HepG2 (cell line): ENCODE measurements around the gene U2AF1L4. TPM values are rescaled to one million over a fixed set of nuclear protein-coding genes. Genes with fewer than 3 reads are reported as not detected.

ENCODE experiments used
- FOXA1 ChIP-seq, 2 experiments: fragments of 450-650 bp in 1 of 2; sonication (generic) in 1 of 2; formaldehyde crosslinking in 1 of 2; IDR thresholded peaks; 2 replicates each; pipeline versions ENCODE4 v1.4.0 to v1.6.1; 2016 to 2020; ENCODE audit warnings: missing genetic modification reagents in 1 of 2
- GPBP1L1 ChIP-seq: sonication (generic); formaldehyde crosslinking; IDR thresholded peaks from 2 replicates; pipeline ENCODE4 v1.5.0; 2020; ENCODE audit warnings: mild to moderate bottlenecking, missing genetic modification reagents
- HNF4G ChIP-seq, 2 experiments: sonication (generic) in 1 of 2; formaldehyde crosslinking in 1 of 2; IDR thresholded peaks; 2 replicates each; pipeline versions ENCODE4 v1.4.0 to v1.6.1; 2011 to 2020; ENCODE audit warnings: borderline replicate concordance in 2 of 2, low read depth in 2 of 2, mild to moderate bottlenecking in 2 of 2, low read length in 1 of 2, missing genetic modification reagents in 1 of 2, moderate library complexity in 1 of 2
- MBD4 ChIP-seq: IDR thresholded peaks from 2 replicates; pipeline ENCODE4 v1.6.1; 2012; ENCODE audit warnings: low read length, inconsistent platforms, borderline replicate concordance
- NR2F2 ChIP-seq: IDR thresholded peaks from 2 replicates; pipeline ENCODE4 v1.6.1; 2012; ENCODE audit warnings: low read depth, inconsistent platforms, borderline replicate concordance
- PRDM4 ChIP-seq: sonication (generic); formaldehyde crosslinking; IDR thresholded peaks from 2 replicates; pipeline ENCODE4 v1.9.0; 2021; ENCODE audit warnings: missing genetic modification reagents, borderline replicate concordance
- TGIF2 ChIP-seq: IDR thresholded peaks from 2 replicates; pipeline ENCODE4 v1.6.1; 2016; ENCODE audit warnings: control low read depth, missing compliant biosample characterization
- TSC22D2 ChIP-seq: sonication (generic); formaldehyde crosslinking; IDR thresholded peaks from 2 replicates; pipeline ENCODE4 v1.5.1; 2020; ENCODE audit warnings: missing genetic modification reagents, mild to moderate bottlenecking, borderline replicate concordance
- U2AF2 ChIP-seq: fragments of 200-400 bp; formaldehyde crosslinking; IDR thresholded peaks from 2 replicates; pipeline ENCODE4 v1.6.1; 2017; ENCODE audit warnings: low read depth, mild to moderate bottlenecking, low read length
- ZNF17 ChIP-seq: sonication (generic); formaldehyde crosslinking; IDR thresholded peaks from 2 replicates; pipeline ENCODE4 v1.5.0; 2020; ENCODE audit warnings: mild to moderate bottlenecking, missing genetic modification reagents
- ZNF33A ChIP-seq: sonication (generic); formaldehyde crosslinking; IDR thresholded peaks from 2 replicates; pipeline ENCODE4 v1.5.1; 2020; ENCODE audit warnings: missing genetic modification reagents, mild to moderate bottlenecking, moderate library complexity, borderline replicate concordance
- ZNF354B ChIP-seq: sonication (generic); formaldehyde crosslinking; IDR thresholded peaks from 2 replicates; pipeline ENCODE4 v1.8.0; 2022; ENCODE audit warnings: mild to moderate bottlenecking, missing genetic modification reagents
- polyA plus RNA-seq, 8 experiments: library from polyadenylated mRNA; depleted of rRNA in 3 of 8; stranded (reverse) in 7 of 8; unstranded in 1 of 8; fragments of >200 nt; fragmentation: Illumina TruSeq in 4 of 8; extraction: Trizol in 4 of 8; gene quantifications; 2 replicates each; pipeline versions ENCODE4 v1.2.1 to v1.2.3, GENCODE V29; 2011 to 2016; ENCODE audit warnings: low read depth in 4 of 8, missing spikeins in 1 of 8, mixed read lengths in 1 of 8; ENCODE audit not compliant: insufficient read depth in 1 of 8
- total RNA-seq, 5 experiments: library from RNA; depleted of rRNA; stranded (reverse); fragments of >200 nt; fragmentation: Illumina TruSeq; extraction: Trizol; gene quantifications; 2 replicates each; pipeline ENCODE4 v1.2.3, GENCODE V29; 2016; ENCODE audit warnings: low read depth in 1 of 5
- TF ChIP-seq, protein P1 (sequence below): sonication (generic); formaldehyde crosslinking; IDR thresholded peaks from 2 replicates; pipeline ENCODE4 v1.4.0; 2020; ENCODE audit warnings: mild to moderate bottlenecking, low read depth, missing genetic modification reagents
- TF ChIP-seq, protein P2 (sequence below): IDR thresholded peaks from 2 replicates; pipeline ENCODE4 v1.6.1; 2016; ENCODE audit warnings: missing compliant biosample characterization, missing genetic modification reagents, borderline replicate concordance
- TF ChIP-seq, protein P3 (sequence below): sonication (generic); formaldehyde crosslinking; IDR thresholded peaks from 2 replicates; pipeline ENCODE4 v1.4.0; 2020; ENCODE audit warnings: missing genetic modification reagents
- TF ChIP-seq, protein P4 (sequence below): sonication (generic); formaldehyde crosslinking; IDR thresholded peaks from 2 replicates; pipeline ENCODE4 v1.5.0; 2020; ENCODE audit warnings: missing genetic modification reagents, mild to moderate bottlenecking, borderline replicate concordance

Gene U2AF1L4
- total and polyA plus RNA-seq, 2 of the 13 experiments (the other 11 are each of a cell fraction or from before 2014, with no cell fraction given), result 7.9 to 15.4 TPM

DNA sequence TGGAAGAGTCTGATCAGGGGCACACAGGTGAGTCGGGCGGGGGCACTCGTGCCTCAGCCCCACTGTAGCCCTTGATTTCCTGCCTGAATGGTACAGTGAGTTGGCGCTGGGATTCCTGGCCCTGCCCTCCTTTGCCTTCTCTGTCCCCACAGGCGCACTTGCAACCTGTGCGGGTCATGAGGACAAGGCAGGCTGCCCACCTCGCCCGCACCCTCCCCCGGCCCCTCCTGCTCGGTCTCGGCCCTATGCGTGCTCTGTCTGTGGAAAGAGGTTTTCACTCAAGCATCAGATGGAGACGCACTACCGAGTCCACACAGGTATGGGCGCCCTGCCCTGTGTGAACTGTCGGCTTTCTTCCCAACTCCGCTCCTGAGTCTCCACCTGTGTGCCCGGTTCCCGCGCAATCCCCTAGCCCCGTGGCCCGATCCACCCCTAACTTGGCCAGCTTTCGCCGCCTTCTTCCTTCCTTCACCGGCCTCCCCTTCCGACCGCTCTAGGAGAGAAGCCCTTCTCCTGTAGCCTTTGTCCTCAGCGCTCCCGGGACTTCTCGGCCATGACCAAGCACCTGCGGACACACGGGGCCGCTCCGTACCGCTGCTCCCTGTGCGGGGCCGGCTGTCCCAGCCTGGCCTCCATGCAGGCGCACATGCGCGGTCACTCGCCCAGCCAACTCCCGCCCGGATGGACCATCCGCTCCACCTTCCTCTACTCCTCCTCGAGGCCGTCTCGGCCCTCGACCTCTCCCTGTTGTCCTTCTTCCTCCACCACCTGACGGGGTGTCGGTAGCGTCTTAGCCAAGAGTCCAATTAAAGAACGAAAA, 29.0 kb downstream of the U2AF1L4 start (continued):
- TF ChIP-seq TSC22D2 (no peak), PRDM4 (CRISPR knock-in tag) (no peak), ZNF33A (CRISPR knock-in tag) (no peak; the same call in 1 of the 2 replicates), FOXA1 (IDR thresholded peaks at IDR 0.05) (no peak), FOXA1 (CRISPR knock-in tag; IDR thresholded peaks at IDR 0.05) (no peak), NR2F2 (no peak; the same call in 1 of the 2 replicates), MBD4 (no peak), GPBP1L1 (CRISPR knock-in tag) (no peak), TGIF2 (CRISPR knock-in tag) (no peak), U2AF2 (no peak), ZNF17 (CRISPR knock-in tag) (0 out of 2 replicates have a peak, but pooled peaks have one; percentile 18), ZNF354B (CRISPR knock-in tag) (no peak), HNF4G (IDR thresholded peaks at IDR 0.05; ENCODE audit: borderline replicate concordance, low read depth, low read length) (no peak), HNF4G (CRISPR knock-in tag; IDR thresholded peaks at IDR 0.05; ENCODE audit: borderline replicate concordance, low read depth) (0 out of 2 replicates have a peak, but pooled peaks have one; percentile 54)
- TF ChIP-seq, protein P1, sequence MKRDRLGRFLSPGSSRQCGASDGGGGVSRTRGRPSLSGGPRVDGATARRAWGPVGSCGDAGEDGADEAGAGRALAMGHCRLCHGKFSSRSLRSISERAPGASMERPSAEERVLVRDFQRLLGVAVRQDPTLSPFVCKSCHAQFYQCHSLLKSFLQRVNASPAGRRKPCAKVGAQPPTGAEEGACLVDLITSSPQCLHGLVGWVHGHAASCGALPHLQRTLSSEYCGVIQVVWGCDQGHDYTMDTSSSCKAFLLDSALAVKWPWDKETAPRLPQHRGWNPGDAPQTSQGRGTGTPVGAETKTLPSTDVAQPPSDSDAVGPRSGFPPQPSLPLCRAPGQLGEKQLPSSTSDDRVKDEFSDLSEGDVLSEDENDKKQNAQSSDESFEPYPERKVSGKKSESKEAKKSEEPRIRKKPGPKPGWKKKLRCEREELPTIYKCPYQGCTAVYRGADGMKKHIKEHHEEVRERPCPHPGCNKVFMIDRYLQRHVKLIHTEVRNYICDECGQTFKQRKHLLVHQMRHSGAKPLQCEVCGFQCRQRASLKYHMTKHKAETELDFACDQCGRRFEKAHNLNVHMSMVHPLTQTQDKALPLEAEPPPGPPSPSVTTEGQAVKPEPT (CRISPR knock-in tag), result 0 out of 2 replicates have a peak, but pooled peaks have one; percentile 15
- TF ChIP-seq, protein P2, sequence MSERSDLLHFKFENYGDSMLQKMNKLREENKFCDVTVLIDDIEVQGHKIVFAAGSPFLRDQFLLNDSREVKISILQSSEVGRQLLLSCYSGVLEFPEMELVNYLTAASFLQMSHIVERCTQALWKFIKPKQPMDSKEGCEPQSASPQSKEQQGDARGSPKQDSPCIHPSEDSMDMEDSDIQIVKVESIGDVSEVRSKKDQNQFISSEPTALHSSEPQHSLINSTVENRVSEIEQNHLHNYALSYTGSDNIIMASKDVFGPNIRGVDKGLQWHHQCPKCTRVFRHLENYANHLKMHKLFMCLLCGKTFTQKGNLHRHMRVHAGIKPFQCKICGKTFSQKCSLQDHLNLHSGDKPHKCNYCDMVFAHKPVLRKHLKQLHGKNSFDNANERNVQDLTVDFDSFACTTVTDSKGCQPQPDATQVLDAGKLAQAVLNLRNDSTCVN (CRISPR knock-in tag), result 0 out of 2 replicates have a peak, but pooled peaks have one; percentile 11
- TF ChIP-seq, protein P3, sequence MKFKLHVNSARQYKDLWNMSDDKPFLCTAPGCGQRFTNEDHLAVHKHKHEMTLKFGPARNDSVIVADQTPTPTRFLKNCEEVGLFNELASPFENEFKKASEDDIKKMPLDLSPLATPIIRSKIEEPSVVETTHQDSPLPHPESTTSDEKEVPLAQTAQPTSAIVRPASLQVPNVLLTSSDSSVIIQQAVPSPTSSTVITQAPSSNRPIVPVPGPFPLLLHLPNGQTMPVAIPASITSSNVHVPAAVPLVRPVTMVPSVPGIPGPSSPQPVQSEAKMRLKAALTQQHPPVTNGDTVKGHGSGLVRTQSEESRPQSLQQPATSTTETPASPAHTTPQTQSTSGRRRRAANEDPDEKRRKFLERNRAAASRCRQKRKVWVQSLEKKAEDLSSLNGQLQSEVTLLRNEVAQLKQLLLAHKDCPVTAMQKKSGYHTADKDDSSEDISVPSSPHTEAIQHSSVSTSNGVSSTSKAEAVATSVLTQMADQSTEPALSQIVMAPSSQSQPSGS (CRISPR knock-in tag), result no peak
- TF ChIP-seq, protein P4, sequence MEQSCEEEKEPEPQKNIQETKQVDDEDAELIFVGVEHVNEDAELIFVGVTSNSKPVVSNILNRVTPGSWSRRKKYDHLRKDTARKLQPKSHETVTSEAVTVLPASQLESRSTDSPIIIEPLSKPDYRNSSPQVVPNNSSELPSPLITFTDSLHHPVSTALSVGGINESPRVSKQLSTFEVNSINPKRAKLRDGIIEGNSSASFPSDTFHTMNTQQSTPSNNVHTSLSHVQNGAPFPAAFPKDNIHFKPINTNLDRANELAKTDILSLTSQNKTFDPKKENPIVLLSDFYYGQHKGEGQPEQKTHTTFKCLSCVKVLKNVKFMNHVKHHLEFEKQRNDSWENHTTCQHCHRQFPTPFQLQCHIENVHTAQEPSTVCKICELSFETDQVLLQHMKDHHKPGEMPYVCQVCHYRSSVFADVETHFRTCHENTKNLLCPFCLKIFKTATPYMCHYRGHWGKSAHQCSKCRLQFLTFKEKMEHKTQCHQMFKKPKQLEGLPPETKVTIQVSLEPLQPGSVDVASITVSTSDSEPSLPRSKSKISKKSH (CRISPR knock-in tag), result peak; percentile 71; the same call in 1 of the 2 replicates
